SU-DHL-6 (cell line): ENCODE measurements around the gene SRRM2.

Source experiments
- H2AFZ ChIP-seq: fragments of 200-600 bp; sonication (generic); 2 replicates; pipeline ENCODE4 v1.6.1; 2014; ENCODE audit warnings: low read depth, mild to moderate bottlenecking, moderate library complexity, mixed read lengths, antibody characterized with exemption, low read length; ENCODE audit not compliant: severe bottlenecking
- H3F3A ChIP-seq: fragments of 200-600 bp; shearing (Covaris generic); 2 replicates; pipeline ENCODE4 v1.6.0; 2016; ENCODE audit warnings: antibody characterized with exemption, mild to moderate bottlenecking; ENCODE audit not compliant: insufficient read depth
- H3K27ac ChIP-seq: fragments of 200-600 bp; sonication (generic); 2 replicates; pipeline ENCODE4 v1.5.1; 2016; ENCODE audit warnings: low read depth, mild to moderate bottlenecking, low read length, moderate library complexity, mixed read lengths
- H3K27me3 ChIP-seq: fragments of 200-600 bp; sonication (generic), shearing (Covaris generic); 2 replicates; pipeline ENCODE4 v1.6.0; 2014; ENCODE audit warnings: mild to moderate bottlenecking, low read length
- H3K36me3 ChIP-seq: fragments of 200-600 bp; sonication (generic); 2 replicates; pipeline ENCODE4 v1.6.1; 2014; ENCODE audit warnings: mild to moderate bottlenecking, low read length, mixed read lengths
- H3K4me2 ChIP-seq: fragments of 300-600, 200-600 bp; shearing (Covaris generic), sonication (generic); 2 replicates; pipeline ENCODE4 v1.6.0; 2014; ENCODE audit warnings: low read length, low read depth, mild to moderate bottlenecking; ENCODE audit not compliant: poor library complexity, severe bottlenecking
- H3K4me3 ChIP-seq: fragments of 200-600 bp; sonication (generic); 2 replicates; pipeline ENCODE4 v1.5.1; 2014; ENCODE audit warnings: antibody characterized with exemption, low read length, mild to moderate bottlenecking, mixed read lengths; ENCODE audit not compliant: insufficient read depth, poor library complexity, severe bottlenecking
- H3K79me2 ChIP-seq: fragments of 200-600 bp; sonication (generic); 2 replicates; pipeline ENCODE4 v1.6.1; 2014; ENCODE audit warnings: mild to moderate bottlenecking, low read length, moderate library complexity; ENCODE audit not compliant: insufficient read depth
- H3K9ac ChIP-seq: fragments of 200-600 bp; sonication (generic); 2 replicates; pipeline ENCODE4 v1.7.0; 2014; ENCODE audit warnings: mild to moderate bottlenecking, low read length
- H3K9me2 ChIP-seq: fragments of 200-600 bp; sonication (generic); replicated peaks from 2 replicates; pipeline ENCODE4 v1.6.1; 2014; ENCODE audit warnings: low read length; ENCODE audit not compliant: insufficient read depth
- H3K9me3 ChIP-seq: fragments of 200-600 bp; sonication (generic); 2 replicates; pipeline ENCODE4 v1.6.1; 2014; ENCODE audit warnings: low read length, mixed read lengths; ENCODE audit not compliant: insufficient read depth
- H4K20me1 ChIP-seq: fragments of 200-600 bp; sonication (generic); 2 replicates; pipeline ENCODE4 v1.6.1; 2014; ENCODE audit warnings: low read depth, mild to moderate bottlenecking, antibody characterized with exemption, low read length, moderate library complexity, mixed read lengths
- EZH2phosphoT487 ChIP-seq: fragments of 200-600 bp; sonication (generic), shearing (Covaris generic); conservative IDR thresholded peaks from 2 replicates; pipeline ENCODE4 v1.6.1; 2018; ENCODE audit warnings: mild to moderate bottlenecking, antibody characterized with exemption, low read length, moderate library complexity, mixed read lengths
- TF ChIP-seq, protein P1 (sequence below): fragments of 200-600 bp; sonication (generic); IDR thresholded peaks from one replicate; pipeline ENCODE4 v1.5.1; 2017; ENCODE audit warnings: antibody characterized with exemption, mild to moderate bottlenecking, low read length, moderate library complexity; ENCODE audit not compliant: insufficient read depth, poor library complexity, severe bottlenecking

Gene SRRM2

GRCh38 chr16:2739625-2740430, 12.6 kb upstream of the SRRM2 start:
- Histone ChIP-seq H4K20me1 (no peaks in the 10 kb centered on the region), H3K27me3 (no peaks in the 10 kb centered on the region), H3K36me3 (no peaks in the 10 kb centered on the region), H3K9ac (no peak overlapping the region), H2AFZ (no peak overlapping the region), H3K4me2 (no peak overlapping the region), H3K27ac (no peak overlapping the region), H3K9me3 (no peaks in the 10 kb centered on the region), H3K9me2 (no peaks in the 10 kb centered on the region), H3K79me2 (no peaks in the 10 kb centered on the region), H3F3A (no peaks in the 10 kb centered on the region), H3K4me3 (no peak overlapping the region)
- TF ChIP-seq, protein P1, sequence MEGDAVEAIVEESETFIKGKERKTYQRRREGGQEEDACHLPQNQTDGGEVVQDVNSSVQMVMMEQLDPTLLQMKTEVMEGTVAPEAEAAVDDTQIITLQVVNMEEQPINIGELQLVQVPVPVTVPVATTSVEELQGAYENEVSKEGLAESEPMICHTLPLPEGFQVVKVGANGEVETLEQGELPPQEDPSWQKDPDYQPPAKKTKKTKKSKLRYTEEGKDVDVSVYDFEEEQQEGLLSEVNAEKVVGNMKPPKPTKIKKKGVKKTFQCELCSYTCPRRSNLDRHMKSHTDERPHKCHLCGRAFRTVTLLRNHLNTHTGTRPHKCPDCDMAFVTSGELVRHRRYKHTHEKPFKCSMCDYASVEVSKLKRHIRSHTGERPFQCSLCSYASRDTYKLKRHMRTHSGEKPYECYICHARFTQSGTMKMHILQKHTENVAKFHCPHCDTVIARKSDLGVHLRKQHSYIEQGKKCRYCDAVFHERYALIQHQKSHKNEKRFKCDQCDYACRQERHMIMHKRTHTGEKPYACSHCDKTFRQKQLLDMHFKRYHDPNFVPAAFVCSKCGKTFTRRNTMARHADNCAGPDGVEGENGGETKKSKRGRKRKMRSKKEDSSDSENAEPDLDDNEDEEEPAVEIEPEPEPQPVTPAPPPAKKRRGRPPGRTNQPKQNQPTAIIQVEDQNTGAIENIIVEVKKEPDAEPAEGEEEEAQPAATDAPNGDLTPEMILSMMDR, result no peak
- no peak for TF ChIP-seq EZH2phosphoT487

DNA sequence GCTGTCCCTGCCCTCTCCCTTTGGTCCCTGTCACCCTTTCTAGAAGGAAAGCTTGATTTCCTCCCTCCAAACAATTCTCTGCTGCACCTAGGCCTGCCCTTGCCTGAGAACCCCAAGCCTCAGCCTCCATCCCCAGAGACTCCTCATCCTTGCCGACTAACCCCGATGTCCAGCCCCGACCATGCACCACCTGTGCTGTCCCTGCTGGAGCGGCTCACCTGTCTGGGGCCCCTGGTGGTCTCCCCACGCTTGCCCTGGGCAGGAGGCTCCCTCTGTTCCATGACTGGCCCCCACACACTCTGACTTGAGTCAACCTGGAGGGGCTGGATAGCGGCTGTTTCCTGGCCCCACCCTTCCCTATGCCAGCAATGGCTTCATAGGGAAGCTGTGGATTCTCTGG, 12.0 kb upstream of the SRRM2 start:
- H3K36me3 ChIP-seq, result no peaks in the 10 kb centered on the region
- H2AFZ ChIP-seq, result no peak overlapping the region
- no peak overlapping the region for H3K4me2 ChIP-seq
- H3K9me2 ChIP-seq, result no peaks in the 10 kb centered on the region
- no peaks in the 10 kb centered on the region for H3K9me3 ChIP-seq
- H3K27ac ChIP-seq, result no peak overlapping the region
- H4K20me1 ChIP-seq, result no peaks in the 10 kb centered on the region
- no peak overlapping the region for H3K4me3 ChIP-seq
- TF ChIP-seq, protein P1, result no peak
- TF ChIP-seq EZH2phosphoT487, result no peak
- H3F3A ChIP-seq, result no peaks in the 10 kb centered on the region
- no peaks in the 10 kb centered on the region for H3K79me2 ChIP-seq
- no peaks in the 10 kb centered on the region for H3K27me3 ChIP-seq
- H3K9ac ChIP-seq, result no peak overlapping the region

GRCh38 chr16:2741168-2741567, 11.3 kb upstream of the SRRM2 start:
- no peak for TF ChIP-seq EZH2phosphoT487
- TF ChIP-seq, protein P1, result no peak
- no peak overlapping the region for H3K9ac ChIP-seq
- H3K36me3 ChIP-seq, result no peaks in the 10 kb centered on the region
- no peak overlapping the region for H3K4me3 ChIP-seq
- H3K9me2 ChIP-seq, result no peaks in the 10 kb centered on the region
- H3K27ac ChIP-seq, result no peak overlapping the region
- no peaks in the 10 kb centered on the region for H3K27me3 ChIP-seq
- no peaks in the 10 kb centered on the region for H3K79me2 ChIP-seq
- no peaks in the 10 kb centered on the region for H3K9me3 ChIP-seq
- no peak overlapping the region for H2AFZ ChIP-seq
- no peaks in the 10 kb centered on the region for H3F3A ChIP-seq
- H4K20me1 ChIP-seq, result no peaks in the 10 kb centered on the region
- H3K4me2 ChIP-seq, result no peak overlapping the region
